Cardiac muscle cell (in vitro differentiated cells and primary cell): Measurements from ENCODE around the gene SLIT3. TPM values are rescaled to one million over a fixed set of nuclear protein-coding genes. Genes with fewer than 3 reads are reported as not detected.

Source experiments
- DNase-seq, 2 donors: peaks; one replicate each; pipeline versions ENCODE4 v3.0.0 to v3.0.0-alpha.2; 2010 to 2017; ENCODE audit warnings: low read depth in 1 of 2, low spot score in 1 of 2
- H3K27ac ChIP-seq: fragments of 200-600 bp; sonication (generic); 2 replicates; pipeline ENCODE4 v1.5.1; 2016
- H3K27me3 ChIP-seq: fragments of 200-600 bp; sonication (generic); 2 replicates; pipeline ENCODE4 v1.6.0; 2016; ENCODE audit warnings: control low read depth
- H3K36me3 ChIP-seq: fragments of 200-600 bp; sonication (generic); 2 replicates; pipeline ENCODE4 v1.5.1; 2016; ENCODE audit warnings: control low read depth
- H3K4me1 ChIP-seq: fragments of 200-600 bp; sonication (generic); 2 replicates; pipeline ENCODE4 v1.8.1; 2017; ENCODE audit warnings: low read depth, mild to moderate bottlenecking, mixed run types
- H3K4me3 ChIP-seq: fragments of 200-600 bp; sonication (generic); 2 replicates; pipeline ENCODE4 v1.5.1; 2016; ENCODE audit warnings: mild to moderate bottlenecking
- H3K9me3 ChIP-seq: fragments of 200-600 bp; sonication (generic); 2 replicates; pipeline ENCODE4 v1.5.1; 2017; ENCODE audit warnings: low read depth, mild to moderate bottlenecking, control low read depth
- CTCF ChIP-seq: IDR thresholded peaks from 2 replicates; pipeline ENCODE4 v1.5.1; 2012; ENCODE audit warnings: low read depth, mild to moderate bottlenecking, low read length
- polyA plus RNA-seq: library from polyadenylated mRNA; unstranded; fragments of >200 nt; fragmentation: Nextera tagmentation; extraction: Ambion mirVana; gene quantifications from 2 replicates; pipeline ENCODE4 v1.2.1, GENCODE V29; 2016
- total RNA-seq: library from RNA; depleted of rRNA; stranded (reverse); fragments of >200 nt; gene quantifications from 2 replicates; pipeline ENCODE4 v1.2.3, GENCODE V29; 2016

Gene SLIT3
- total and polyA plus RNA-seq, 2 experiments from 2014 or later = 50.7 to 111 TPM

GRCh38 chr5:169089343-169089742, 211.6 kb downstream of the SLIT3 start:
- Histone ChIP-seq H3K9me3 (no peaks in the 10 kb centered on the region), H3K36me3 (no peaks in the 10 kb centered on the region), H3K4me1 (peaks cover 12% of the 10 kb centered on the region), H3K27me3 (no peaks in the 10 kb centered on the region), H3K4me3 (no peak overlapping the region), H3K27ac (no peak overlapping the region)
- no peak for DNase-seq
- TF ChIP-seq CTCF = no peak

- no peak for TF ChIP-seq CTCF
- DNase-seq = no peak
- no peaks in the 10 kb centered on the region for H3K27me3 ChIP-seq
- peaks cover 19% of the 10 kb centered on the region for H3K4me1 ChIP-seq
- no peak overlapping the region for H3K27ac ChIP-seq
- no peak overlapping the region for H3K4me3 ChIP-seq
- no peaks in the 10 kb centered on the region for H3K9me3 ChIP-seq
- no peaks in the 10 kb centered on the region for H3K36me3 ChIP-seq
Measured at GRCh38 chr5:169088028-169088725, 212.8 kb downstream of the SLIT3 start.

- no peak for TF ChIP-seq CTCF
- peaks cover 26% of the 10 kb centered on the region for H3K4me1 ChIP-seq
- DNase-seq = no peak
Measured at GRCh38 chr5:169085636-169086035, 215.3 kb downstream of the SLIT3 start.

GRCh38 chr5:169085212-169085611, 215.7 kb downstream of the SLIT3 start:
- Histone ChIP-seq H3K27ac (no peak overlapping the region), H3K27me3 (no peaks in the 10 kb centered on the region), H3K4me3 (no peak overlapping the region), H3K9me3 (no peaks in the 10 kb centered on the region), H3K36me3 (no peaks in the 10 kb centered on the region), H3K4me1 (peaks cover 26% of the 10 kb centered on the region)
- TF ChIP-seq CTCF = no peak
- no peak for DNase-seq

More at GRCh38 chr5:169085636-169086035, 215.3 kb downstream of the SLIT3 start:
- Histone ChIP-seq H3K36me3 (no peaks in the 10 kb centered on the region), H3K9me3 (no peaks in the 10 kb centered on the region), H3K27me3 (no peaks in the 10 kb centered on the region), H3K4me3 (no peak overlapping the region), H3K27ac (no peak overlapping the region)

- DNase-seq = no peak
- H3K9me3 ChIP-seq = no peaks in the 10 kb centered on the region
- H3K27ac ChIP-seq = no peak overlapping the region
- no peak for TF ChIP-seq CTCF
- H3K27me3 ChIP-seq = no peaks in the 10 kb centered on the region
- H3K36me3 ChIP-seq = no peaks in the 10 kb centered on the region
- H3K4me1 ChIP-seq = peaks cover 26% of the 10 kb centered on the region
- no peak overlapping the region for H3K4me3 ChIP-seq
Measured at GRCh38 chr5:169084775-169085174, 216.2 kb downstream of the SLIT3 start.
